ENCODE results near the gene FASTKD3.

The FASTKD3 gene

GRCh38 chr5:7886849-7887475 is 18.1 kb upstream of the FASTKD3 start:
- H3K27ac ChIP-seq = no peak overlapping the region
- TF ChIP-seq ZFX (IDR thresholded peaks at IDR 0.05) = no peak
- TF ChIP-seq CTCF (conservative IDR thresholded peaks at IDR 0.05) = peak; percentile 75

GRCh38 chr5:7884491-7885267 is 15.8 kb upstream of the FASTKD3 start:
- no peak overlapping the region for H3K27ac ChIP-seq
- TF ChIP-seq ZFX (IDR thresholded peaks at IDR 0.05) (no peak), CTCF (conservative IDR thresholded peaks at IDR 0.05) (no peak)

- TF ChIP-seq ZFX (IDR thresholded peaks at IDR 0.05) = no peak
- TF ChIP-seq CTCF (conservative IDR thresholded peaks at IDR 0.05) = no peak
- H3K27ac ChIP-seq = no peak overlapping the region
These were observed 14.1 kb upstream of the FASTKD3 start for GRCh38 chr5:7882926-7883325.

GRCh38 chr5:7881816-7882215 is 13.0 kb upstream of the FASTKD3 start:
- TF ChIP-seq CTCF (conservative IDR thresholded peaks at IDR 0.05) = no peak
- TF ChIP-seq ZFX (IDR thresholded peaks at IDR 0.05) = no peak
- H3K27ac ChIP-seq = no peak overlapping the region

- no peak overlapping the region for H3K27ac ChIP-seq
- TF ChIP-seq ZFX (IDR thresholded peaks at IDR 0.05) = no peak
These were observed 12.3 kb upstream of the FASTKD3 start for GRCh38 chr5:7881091-7881490.

- TF ChIP-seq CTCF (conservative IDR thresholded peaks at IDR 0.05) (no peak), ZFX (IDR thresholded peaks at IDR 0.05) (no peak)
- H3K27ac ChIP-seq = no peak overlapping the region; the same call in 1 of the 2 replicates
These were observed 9.6 kb upstream of the FASTKD3 start for GRCh38 chr5:7878381-7878873.

GRCh38 chr5:7877851-7878250 is 9.0 kb upstream of the FASTKD3 start:
- no peak for TF ChIP-seq CTCF (conservative IDR thresholded peaks at IDR 0.05)
- TF ChIP-seq ZFX (IDR thresholded peaks at IDR 0.05) = no peak
- peak overlapping the region; percentile 34 for H3K27ac ChIP-seq
